PC-3 (cell line): ENCODE measurements around the gene CYB5D1.

ENCODE experiments used
- CTCF ChIP-seq: fragments of 300-600 bp; sonication (generic); conservative IDR thresholded peaks from 2 replicates; pipeline ENCODE4 v1.5.1; 2017; ENCODE audit warnings: antibody characterized with exemption, low read depth, mild to moderate bottlenecking, low read length
- EZH2 ChIP-seq: fragments of 300-600 bp; sonication (generic); IDR thresholded peaks from one replicate; pipeline ENCODE4 v1.6.1; 2017; ENCODE audit warnings: antibody characterized with exemption, mild to moderate bottlenecking, low read length; ENCODE audit not compliant: unreplicated experiment

DNA sequence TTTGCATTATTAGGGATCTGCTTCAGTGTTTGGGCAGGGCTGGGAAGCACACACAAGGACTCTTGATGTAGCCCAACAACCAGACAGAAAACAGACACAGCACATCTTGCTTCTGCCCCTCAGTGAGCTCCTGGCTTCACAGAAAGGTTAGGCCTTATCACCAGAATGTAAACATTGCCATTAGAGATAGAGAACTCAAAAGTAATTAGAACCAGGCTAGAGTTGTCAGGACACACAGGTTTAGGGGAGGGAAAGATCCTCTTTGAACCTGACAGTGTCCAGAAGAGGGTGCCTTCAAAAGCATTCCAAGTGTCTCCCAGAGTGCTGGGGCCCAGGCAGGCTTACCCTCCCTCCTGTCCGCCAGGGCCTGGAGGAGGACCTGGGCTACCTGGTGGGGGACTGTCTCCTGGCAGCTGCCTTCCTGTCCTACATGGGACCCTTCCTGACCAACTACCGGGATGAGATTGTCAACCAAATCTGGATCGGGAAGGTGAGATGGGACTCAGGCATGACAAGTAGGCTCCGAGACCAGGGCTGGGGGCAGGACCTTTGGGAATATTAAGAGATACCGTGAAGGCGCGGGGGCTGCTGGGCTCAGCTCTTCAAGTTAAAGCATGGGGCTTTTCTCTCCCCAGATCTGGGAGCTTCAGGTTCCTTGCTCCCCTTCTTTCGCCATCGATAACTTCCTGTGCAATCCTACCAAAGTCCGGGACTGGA is 40.7 kb upstream of the CYB5D1 start:
- TF ChIP-seq CTCF = no peak
- TF ChIP-seq EZH2 = no peak
